Right lung (tissue), 5 donors: ENCODE data around the gene AJM1. TPM values are rescaled to one million over a fixed set of nuclear protein-coding genes. Genes with fewer than 3 reads are reported as not detected.

Experiments used
- DNase-seq, 2 donors: peaks; one replicate each; pipeline ENCODE4 v3.0.0-alpha.2; 2013
- polyA plus RNA-seq, 5 donors: library from polyadenylated mRNA; unstranded; fragments of 120-200 nt; gene quantifications; one replicate each; pipeline versions ENCODE4 v1.2.1 to v1.2.3, GENCODE V29; 2013; ENCODE audit warnings: inconsistent platforms in 1 of 5, low replicate concordance in 1 of 5; ENCODE audit not compliant: insufficient read length in 5 of 5, insufficient read depth in 1 of 5

The AJM1 gene
- polyA plus RNA-seq, 5 donors, result 0.56 to 1.9 (median 1.1) TPM

DNA sequence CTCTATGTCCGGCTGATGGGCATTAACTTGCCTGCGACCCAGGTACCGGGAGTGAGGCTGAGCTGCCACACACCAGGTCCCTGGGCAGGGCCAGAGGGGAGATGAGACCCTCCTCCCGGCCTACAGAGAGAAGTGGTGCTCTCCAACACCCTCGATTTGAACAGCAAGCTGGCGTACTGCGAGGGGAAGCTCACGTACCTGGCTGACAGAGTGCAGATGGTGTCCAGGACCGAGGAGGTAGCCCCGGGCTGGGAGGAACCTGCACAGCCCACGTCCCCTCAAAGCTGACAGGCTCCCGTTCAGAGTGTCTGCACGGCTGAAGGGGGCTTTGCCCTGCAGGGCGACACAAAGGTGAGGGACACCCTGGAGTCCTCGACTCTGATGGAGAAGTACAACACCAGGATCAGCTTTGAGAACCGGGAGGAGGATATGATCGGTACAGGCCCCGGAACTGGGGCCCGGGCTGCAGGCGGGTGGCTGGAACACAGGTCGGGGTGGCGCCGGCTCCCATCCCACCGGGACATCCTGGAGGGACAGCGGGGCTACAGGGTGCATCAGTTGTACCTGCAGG lies 35.6 kb upstream of the AJM1 start:
- DNase-seq, result no peak

DNA sequence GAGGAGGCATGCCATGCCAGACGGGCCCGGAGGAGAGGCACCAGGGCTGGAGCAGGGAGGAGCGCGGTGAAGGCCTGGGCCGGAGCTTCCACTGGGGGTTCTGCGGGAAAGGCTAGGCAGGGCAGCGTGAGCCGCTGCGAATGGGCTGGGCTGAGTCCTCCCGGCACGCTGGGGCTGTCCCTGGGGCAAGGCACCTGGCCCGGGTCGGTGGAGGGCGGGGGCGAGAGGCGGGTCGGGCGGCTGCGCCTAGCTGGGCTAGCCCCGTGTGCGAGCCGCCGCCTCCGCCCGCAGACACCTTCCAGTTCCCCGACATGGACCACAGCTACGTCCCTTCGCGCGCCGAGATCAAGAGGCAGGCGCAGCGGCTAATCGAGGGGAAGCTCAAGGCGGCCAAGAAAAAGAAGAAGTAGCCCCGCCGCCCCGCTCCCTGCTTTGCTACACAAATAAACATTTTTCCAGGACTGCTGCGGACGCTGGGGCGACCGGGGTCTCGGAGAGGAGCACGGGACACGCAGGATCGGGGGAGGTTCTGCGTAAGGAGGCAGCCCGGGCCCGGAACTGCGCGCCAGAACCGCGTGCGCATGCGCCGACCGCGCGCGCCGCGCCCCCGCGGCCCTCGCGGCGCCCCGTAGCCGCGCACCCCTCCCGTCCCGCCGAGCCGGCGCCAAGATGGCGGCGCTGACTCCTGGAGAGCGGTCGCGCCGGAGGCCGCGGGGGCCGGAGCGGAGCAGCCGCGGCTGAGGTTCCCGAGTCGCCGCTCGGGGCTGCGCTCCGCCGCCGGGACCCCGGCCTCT lies 34.8 kb upstream of the AJM1 start, which contains the start of gene RABL6:
RABL6 (plus strand) TSS at position 668 of the 794 bp plus-strand sequence. CDS start 249 bp downstream, outside the sequence.
- peak; percentile 82 to 83 for DNase-seq

DNA sequence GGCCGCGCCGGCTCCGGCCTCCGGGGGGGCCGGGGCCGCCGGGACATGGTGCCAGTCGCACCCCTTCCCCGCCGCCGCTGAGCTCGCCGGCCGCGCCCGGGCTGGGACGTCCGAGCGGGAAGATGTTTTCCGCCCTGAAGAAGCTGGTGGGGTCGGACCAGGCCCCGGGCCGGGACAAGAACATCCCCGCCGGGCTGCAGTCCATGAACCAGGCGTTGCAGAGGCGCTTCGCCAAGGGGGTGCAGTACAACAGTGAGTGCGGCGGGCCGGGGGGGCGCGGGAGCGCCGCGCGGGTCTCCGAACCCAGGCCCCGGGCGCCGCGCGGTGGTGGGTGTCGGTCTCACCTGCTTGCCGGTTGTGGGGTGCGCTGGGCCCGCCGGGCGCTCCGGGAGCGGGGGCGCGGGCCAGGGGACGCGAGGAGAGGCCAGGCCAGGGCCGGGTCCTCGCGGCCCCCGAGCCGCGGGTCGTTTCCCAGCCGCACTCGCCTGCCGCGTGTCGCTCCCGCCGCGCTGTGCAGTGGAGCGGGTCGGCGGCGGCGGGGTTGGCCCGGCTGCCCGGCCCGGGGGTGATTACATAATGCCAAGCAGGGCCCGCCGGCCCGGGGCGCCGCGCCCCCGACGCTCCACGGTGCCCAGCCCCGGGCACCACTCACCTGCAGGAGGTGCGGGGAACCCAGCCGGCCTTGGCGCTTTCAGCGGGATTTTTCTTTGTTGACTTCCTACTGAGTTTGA lies 34.0 kb upstream of the AJM1 start:
- DNase-seq, result no peak

DNA sequence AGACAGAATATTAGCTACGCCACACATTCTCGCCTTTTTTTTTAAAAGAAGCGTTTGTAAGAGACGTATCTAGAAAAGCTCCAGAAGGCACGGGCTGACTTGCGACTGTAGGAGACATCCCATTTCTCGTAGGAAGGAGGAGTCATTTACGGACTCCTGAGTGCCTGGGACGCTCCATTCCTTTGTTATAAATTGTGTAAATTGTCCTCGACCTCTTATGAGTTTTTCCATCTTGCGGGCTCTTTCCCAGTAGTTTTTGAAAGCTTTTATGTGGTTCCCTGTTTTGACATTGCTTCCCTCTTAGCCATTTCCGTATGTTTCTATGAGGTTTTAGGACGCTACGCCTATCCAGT lies 33.5 kb upstream of the AJM1 start:
- DNase-seq, result no peak

DNA sequence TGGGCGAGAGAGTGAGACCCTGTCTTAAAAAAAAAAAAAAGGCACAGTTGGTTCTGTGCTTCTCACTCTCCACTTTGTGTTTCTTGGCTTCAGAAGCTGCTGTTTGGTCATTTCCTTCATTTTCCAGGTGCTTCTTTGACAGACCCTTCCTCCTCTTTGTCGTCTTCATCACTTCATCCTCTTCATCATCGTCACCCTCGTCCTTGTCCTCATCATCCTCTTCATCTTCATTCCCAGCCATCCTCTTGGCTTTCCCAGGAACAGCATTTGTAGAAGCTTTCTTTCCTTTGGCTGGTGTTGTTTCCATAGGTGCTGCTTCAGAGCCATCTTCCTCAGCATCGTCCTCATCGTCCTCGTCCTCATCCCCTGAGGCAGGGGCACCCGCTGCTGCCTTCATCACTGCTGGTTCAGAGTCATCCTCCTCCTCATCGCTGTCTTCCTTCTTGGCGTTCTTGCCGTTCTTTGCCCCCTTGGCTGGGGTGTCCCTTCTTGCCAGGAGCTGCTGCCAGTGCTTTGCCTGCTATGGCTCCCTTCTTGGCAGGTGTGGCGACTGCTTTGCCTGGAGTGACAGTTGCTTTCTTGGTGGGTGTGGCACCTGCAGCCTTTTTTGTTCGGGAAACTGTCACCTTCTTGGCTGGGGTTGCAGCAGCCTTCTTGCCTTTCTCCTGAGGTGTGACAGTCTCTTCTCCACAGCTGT lies 27.4 kb upstream of the AJM1 start:
- DNase-seq, result no peak

DNA sequence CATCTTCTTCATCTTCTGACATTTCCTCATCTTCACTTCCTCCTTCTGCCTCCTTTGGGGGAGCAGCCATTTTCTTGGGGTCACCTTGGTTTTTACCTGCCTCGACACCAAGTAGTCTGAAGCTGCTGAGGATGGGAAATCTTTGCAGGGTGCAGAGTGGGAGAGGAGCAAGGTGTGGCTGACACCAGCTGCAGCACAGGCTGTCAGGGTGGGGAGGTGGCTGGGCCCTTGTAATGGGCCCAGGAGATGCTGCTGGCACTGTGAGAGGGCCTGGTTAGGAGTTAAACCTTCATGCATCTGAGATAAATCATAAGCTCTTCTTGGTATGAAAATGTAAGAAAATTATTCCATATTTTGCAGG lies 26.9 kb upstream of the AJM1 start:
- DNase-seq, result no peak

DNA sequence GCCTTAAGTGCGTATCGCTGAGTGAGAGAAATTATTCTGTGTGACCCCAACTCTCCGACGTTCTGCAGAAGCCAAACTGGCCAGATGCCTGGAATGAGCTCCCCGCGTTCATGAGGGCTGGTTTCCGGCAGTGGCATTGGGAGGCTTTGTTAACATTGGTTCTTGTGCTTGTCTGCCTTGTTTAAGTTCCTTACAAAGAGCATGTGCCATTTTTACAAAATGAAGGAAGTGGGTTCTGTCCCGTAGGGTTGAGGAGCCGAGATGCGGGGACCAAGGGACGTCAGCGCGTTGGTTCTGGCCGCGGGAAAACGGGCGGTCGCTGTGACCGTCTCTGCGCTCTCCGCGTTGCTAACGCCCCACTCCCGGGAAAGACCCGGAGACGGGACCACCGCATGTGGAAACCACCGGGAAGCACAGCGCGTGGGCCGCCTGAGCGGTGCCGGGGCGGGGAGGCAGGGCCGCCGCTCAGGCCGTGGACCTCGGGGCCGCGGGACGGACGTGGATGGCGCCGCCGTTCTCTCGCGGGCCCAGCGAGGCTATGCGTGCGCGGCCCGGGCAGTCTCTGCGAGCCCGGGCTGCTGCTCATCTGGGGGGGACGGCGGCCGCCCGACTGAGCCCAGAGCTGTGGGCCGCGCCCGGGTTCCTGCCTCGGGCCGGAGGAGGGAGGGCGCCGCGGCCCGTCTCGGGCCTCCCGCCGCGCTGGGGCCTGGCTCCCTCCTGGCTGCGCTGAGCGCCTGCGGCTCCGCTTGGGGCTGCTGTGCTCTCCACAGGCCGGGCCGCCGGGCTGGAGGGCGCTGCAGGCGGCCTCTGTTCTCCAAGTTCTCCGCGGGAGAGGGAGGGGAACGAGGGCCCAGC lies 21.1 kb upstream of the AJM1 start:
- no peak for DNase-seq

DNA sequence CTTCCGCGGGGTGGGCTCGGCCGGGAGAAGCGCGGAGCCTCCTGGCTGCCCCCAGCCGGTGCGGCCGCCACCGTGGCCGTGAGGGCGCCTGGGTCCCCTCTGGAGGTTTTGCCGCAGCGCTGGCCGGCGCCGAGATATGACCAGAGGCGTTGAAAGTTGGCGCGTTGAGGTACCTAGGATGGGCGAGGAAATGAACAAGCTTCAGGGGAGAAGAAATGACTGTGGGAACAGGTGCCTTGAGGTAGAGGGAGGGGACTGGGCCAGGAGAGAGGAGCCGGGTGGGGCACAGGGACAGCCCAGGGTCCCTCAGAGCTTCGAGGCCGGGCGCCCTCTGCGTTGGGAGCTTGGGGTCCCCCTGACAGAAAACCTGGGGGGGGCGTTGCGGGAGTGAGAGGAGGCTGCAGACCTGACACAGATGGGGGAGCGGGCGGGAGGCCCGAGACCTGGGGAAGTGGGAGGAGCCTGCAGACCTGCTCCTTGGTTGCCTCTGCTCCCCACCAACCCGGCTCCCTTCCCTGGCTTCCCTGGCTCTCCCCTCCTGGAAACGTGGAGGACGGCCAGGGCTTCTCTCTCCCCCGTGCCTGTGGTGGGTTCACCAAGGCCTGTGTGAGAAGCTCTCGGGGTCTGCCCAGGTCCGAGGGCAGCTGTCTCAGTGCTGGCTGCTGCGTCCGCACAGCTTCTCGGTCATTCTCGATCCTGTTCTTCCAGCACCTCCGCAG lies 20.3 kb upstream of the AJM1 start:
- DNase-seq, result no peak

DNA sequence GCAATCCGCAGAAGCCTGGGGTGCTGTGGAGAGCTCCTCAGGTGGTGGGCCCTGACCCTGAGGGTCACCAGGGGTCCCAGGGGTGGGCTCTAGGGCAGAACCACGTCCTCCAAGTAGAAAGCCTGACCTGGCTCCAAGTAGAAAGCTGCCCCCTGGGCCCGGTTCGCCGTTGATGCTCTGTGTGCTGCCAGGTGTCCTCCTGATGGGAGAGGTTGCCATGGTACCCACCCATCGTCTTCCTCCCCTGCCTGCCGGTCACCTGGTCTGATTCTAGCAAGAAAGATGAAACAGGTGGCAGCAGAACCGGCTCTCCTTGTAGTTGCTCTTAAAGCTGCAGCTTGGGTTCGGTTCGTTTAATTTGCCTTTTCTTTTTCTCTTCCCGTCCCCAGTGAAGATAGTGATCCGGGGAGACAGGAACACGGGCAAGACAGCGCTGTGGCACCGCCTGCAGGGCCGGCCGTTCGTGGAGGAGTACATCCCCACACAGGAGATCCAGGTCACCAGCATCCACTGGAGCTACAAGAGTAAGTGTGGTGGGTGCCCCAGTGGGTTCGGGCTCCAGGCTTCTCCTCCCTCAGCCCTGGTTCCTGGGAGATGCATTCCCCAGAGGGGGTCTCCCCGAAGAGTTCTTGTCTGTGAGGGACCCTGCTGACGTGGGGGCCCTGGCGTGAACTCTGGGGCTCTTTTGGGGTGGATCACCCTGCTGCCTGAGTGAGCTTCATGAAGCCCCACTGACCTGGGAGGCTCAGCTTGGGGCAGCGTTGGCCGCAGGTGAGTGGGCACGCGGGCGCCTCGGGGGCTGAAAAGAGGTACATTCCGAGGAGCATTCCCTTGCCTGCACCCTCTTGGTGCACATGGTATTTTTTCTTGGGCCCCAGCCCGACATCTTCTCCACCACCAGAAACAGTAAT lies 18.9 kb upstream of the AJM1 start:
- no peak for DNase-seq

DNA sequence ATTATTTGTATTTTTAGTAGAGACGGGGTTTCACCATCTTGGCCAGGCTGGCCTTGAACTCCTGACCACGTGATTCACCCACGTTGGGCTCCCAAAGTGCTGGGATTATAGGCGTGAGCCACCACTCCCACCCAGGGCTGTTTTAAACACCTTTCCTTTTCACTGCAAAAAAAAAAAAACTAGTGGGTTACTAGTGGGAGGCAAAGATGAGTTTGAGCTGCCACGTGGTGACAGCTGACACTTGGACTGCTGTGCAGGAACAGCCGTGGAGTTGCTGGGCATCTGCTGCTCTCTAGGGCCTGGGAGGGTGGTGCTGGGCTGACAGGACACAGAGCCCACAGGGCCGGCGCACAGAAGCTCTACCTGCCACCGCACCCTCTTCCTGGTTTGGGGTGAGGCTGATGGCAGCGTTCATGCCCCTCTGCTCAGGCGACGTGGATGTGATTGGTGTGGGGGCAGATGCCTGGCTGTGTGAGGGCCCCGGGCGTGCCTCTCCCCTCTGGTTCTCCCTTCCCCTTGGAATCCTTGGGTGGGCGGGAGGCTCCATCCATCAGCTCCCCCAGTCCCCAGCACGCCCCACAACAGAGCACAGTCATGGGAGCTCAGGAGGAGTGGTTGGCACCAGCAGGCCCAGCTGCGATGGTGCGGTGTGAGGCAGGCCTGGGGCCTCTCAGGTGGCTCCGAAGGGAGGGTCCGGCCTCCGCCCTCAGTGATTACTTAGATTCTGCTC lies 17.6 kb upstream of the AJM1 start:
- DNase-seq, result no peak

DNA sequence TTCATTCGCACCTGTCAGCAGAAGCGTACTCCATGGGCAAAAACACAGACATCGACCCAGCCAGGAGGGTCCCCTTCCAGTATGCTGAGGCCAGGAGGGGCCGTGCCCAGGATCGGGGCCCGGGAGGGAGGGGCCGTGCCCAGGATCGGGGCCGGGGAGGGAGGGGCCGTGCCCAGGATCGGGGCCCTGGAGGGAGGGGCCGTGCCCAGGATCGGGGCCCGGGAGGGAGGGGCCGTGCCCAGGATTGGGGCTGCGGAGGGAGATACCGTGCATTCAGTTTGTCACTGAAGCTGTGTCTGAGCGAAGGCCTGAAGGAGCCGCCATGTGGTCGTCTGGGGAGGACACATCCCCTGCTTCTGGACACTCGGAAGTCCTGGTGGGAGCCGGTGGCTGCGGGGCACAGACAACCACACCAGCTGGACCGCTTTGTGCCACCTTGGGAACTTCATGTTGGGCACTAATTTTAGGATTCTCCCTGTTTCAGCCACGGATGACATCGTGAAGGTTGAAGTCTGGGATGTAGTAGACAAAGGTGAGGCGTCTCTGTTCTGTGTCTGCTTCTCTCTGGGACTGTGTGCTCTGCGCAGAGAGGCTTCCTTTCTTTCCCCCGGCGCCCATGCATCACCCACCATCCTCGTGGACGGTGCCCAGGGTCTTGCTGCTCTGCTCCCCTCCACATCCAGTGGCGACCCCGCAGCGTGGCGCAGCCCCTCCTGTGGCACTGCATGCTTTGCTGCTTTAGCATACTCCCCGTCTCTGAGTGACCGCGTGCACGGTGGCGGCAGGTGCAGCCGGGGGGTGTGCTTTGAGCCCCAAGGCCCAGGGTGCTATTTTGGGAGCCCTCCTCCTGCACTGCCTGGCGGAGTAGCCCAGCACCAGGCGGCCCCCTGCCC lies 16.7 kb upstream of the AJM1 start:
- DNase-seq, result no peak

DNA sequence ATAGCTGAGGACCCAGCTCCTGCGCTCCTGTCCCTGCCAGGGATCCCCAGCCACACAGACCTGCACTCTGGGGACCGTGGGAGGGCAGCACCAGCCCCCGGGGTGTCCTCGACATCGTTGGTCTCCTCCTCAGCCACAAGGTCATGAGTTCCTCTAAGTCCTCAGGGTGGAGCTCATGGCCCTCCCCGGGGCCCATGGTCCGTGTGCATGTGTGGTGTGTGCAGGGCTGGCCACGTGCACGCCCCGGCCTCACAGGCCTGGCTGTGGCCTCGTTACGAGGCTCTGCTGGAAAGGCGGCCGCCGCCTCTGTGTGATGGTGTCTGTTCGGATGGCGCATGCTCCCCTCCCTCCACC lies 16.1 kb upstream of the AJM1 start:
- no peak for DNase-seq

DNA sequence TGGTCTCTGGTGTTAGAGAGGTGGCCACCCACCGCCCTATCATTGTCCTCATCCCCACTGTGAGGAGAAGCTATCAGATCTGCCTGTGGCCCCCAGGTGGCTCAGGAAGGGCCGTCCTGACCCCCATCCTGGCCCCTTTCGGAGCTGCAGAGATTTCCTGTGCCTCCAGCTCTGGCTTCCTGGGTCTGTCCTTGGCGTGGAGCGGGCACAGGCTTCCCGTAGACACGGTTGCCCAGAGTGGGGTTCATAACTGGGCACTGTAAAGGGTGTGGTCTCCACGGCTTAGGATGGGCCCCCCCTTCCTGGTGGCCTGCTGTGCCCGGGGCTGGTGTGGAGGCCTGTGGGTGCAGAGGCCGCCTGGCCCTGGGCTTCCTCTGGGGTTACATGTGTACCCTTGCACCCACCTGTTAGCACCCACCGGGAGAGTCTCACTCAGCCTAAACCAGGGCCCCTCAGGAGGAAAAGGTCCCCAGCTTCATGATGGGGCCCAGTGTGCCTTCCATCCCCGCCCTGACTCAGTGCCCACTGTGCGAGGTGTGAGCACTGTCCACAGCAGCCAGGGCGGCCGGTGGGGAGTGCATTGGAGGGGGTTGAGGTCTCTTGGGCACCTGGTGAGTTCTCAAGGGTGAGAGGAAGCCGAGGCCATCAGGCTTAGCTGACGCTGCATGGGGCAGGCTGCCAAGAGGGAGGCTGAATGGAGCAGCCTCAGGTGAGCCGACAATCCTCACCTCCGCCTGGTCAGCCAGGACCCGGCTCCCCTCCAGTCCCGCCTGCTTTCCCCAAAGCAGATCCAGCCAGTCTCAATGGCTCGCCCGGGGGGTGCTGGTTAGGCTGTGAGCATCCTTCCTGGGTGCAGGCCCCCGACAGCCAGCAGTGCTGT lies 15.3 kb upstream of the AJM1 start:
- no peak for DNase-seq

DNA sequence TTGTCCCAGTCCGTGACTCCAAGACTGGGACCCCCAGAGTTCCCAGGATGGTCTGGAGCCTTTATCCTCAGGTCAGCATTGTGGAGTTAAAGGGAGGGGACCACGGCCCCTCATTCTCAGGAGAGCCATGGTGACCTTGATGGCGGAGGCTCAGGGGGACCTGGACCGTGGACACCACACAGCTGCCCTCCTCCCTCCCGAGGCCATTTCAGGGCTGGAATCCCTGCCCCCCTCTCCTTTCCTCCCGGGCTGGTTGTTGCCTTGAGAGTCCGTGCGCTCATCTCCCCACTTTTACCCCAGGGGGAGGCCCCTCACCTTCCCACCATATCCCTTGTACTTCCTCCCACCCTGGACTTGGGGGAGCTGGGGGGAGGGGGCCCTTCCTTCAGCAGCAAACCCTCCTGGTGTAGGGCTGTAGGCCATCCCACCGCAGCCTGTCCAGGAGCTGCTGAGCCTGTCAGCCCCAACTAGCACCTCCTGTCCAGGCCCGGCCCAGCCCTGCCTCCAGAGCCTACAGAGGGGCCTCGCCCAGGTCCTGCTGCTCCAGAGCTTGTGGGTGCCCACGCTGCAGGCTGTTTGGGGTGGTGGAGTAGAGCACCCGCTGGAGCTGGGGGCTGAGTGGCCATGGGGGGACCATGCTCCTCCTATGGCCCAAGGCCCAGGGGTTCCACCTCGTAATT lies 14.3 kb upstream of the AJM1 start:
- no peak for DNase-seq

DNA sequence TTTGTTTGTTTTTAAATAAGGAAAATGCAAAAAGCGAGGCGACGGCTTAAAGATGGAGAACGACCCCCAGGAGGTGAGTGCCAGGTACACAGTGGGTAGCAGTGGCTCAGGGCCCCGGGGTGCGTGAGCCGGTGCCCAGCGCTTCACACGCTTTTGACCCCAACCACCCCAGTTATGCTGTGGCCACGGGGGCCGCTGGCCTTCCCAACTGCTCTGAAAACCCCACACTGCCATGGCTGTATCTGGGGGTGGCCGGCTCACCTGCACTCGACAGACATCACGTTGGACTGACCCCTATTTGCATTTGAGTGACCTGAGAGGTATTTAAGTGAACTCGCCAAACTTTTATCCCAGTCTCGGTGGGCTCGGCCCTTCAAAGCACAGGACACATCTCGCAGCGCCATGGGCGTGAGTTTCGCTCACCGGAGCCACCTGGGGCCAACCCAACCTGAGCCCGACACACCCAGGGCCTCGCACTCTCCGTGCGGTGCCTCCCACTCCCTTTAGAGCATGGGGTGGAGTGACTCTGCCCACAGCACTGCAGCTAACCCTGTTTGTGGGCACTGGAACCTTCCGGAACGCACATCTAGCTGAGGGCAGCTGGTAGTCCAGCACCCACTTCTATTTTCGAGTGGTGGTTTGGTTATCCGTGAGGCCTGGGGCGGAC lies 13.7 kb upstream of the AJM1 start:
- no peak for DNase-seq

DNA sequence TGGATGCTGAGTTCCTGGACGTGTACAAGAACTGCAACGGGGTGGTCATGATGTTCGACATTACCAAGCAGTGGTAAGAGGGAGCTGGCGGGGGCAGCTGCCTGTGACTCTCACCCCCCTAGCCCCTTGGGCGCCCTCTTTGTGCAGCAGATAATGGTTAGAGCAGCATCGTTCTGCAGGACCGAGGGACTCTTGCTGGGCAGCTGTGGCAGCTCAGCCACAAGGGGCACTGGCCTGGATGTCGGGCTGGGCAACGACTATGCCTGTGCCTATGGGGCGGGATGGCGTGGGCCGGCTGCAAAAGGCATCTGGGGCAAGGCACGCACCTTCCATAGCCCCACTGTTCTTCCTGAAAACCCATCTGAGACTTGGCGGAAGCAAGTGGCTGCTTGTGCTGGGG lies 12.9 kb upstream of the AJM1 start:
- DNase-seq, result no peak
